Gastroesophageal sphincter (tissue), 3 donors: Measurements from ENCODE around the gene USF1.

Source experiments
- CTCF ChIP-seq, 4 experiments: fragments of 200-600 bp in 2 of 4; fragments of 450-650 bp in 2 of 4; sonication (generic) in 1 of 4; IDR thresholded peaks; one replicate each; pipeline ENCODE4 v1.5.1; 2017 to 2019; ENCODE audit warnings: antibody characterized with exemption in 4 of 4, mild to moderate bottlenecking in 2 of 4, moderate library complexity in 2 of 4
- EP300 ChIP-seq: sonication (generic); formaldehyde crosslinking; IDR thresholded peaks from one replicate; pipeline ENCODE4 v1.6.1; 2017; ENCODE audit warnings: antibody characterized with exemption, mild to moderate bottlenecking
- POLR2A ChIP-seq, 2 donors: fragments of 450-650 bp; IDR thresholded peaks; one replicate each; pipeline ENCODE4 v1.6.1; 2017; ENCODE audit warnings: antibody characterized with exemption in 2 of 2, mild to moderate bottlenecking in 2 of 2, moderate library complexity in 1 of 2

- no peak for TF ChIP-seq POLR2A (IDR thresholded peaks at IDR 0.05)
- no peak for TF ChIP-seq CTCF (IDR thresholded peaks at IDR 0.05)
- no peak for TF ChIP-seq EP300
Observed at GRCh38 chr1:161052899-161053298, 7.1 kb upstream of the USF1 start.
